RWPE2 (cell line): ENCODE results near the gene RBM12.
A peak's percentile ranks its signal among the peaks of the same experiment; 100 is the strongest.

ENCODE experiments used
- ATAC-seq: fragments of 200-7000 bp; cut with Tn5 transposase; 3 replicates; pipeline ENCODE4 v1.9.1; 2021; ENCODE audit warnings: low read depth
- DNase-seq: peaks from one replicate; pipeline ENCODE4 v3.0.0-alpha.2; 2020; ENCODE audit warnings: low spot score
- H3K27ac ChIP-seq: fragments of 450-650 bp; 2 replicates; pipeline ENCODE4 v1.5.1; 2017; ENCODE audit warnings: mild to moderate bottlenecking; ENCODE audit not compliant: poor library complexity, severe bottlenecking
- H3K27me3 ChIP-seq: fragments of 250-450 bp; sonication (Bioruptor Pico); 2 replicates; pipeline ENCODE4 v1.5.1; 2021; ENCODE audit warnings: mild to moderate bottlenecking, moderate library complexity; ENCODE audit not compliant: insufficient read depth, poor library complexity, severe bottlenecking
- H3K36me3 ChIP-seq: fragments of 250-450 bp; sonication (Bioruptor Pico); 2 replicates; pipeline ENCODE4 v1.5.1; 2020; ENCODE audit warnings: low read depth, mild to moderate bottlenecking, moderate library complexity
- H3K4me1 ChIP-seq: fragments of 250-450 bp; sonication (Bioruptor Pico); 2 replicates; pipeline ENCODE4 v1.5.1; 2021; ENCODE audit warnings: mild to moderate bottlenecking, moderate library complexity; ENCODE audit not compliant: insufficient read depth, poor library complexity, severe bottlenecking
- H3K4me3 ChIP-seq: fragments of 250-450 bp; sonication (Bioruptor Pico); 2 replicates; pipeline ENCODE4 v1.5.1; 2021; ENCODE audit warnings: mild to moderate bottlenecking, moderate library complexity; ENCODE audit not compliant: severe bottlenecking
- H3K9me3 ChIP-seq: fragments of 250-450 bp; sonication (Bioruptor Pico); 2 replicates; pipeline ENCODE4 v1.5.1; 2021; ENCODE audit warnings: mild to moderate bottlenecking, moderate library complexity; ENCODE audit not compliant: severe bottlenecking
- CTCF ChIP-seq: fragments of 450-650 bp; IDR thresholded peaks from one replicate; pipeline ENCODE4 v1.5.1; 2017; ENCODE audit warnings: mild to moderate bottlenecking, moderate library complexity; ENCODE audit not compliant: poor library complexity, severe bottlenecking

The RBM12 gene

GRCh38 chr20:35644806-35645205 lies 19.9 kb downstream of the RBM12 start:
- H3K27ac ChIP-seq: no peak overlapping the region
- no peaks in the 10 kb centered on the region for H3K27me3 ChIP-seq
- no peak overlapping the region for H3K4me3 ChIP-seq
- H3K36me3 ChIP-seq: peaks cover 48% of the 10 kb centered on the region
- ATAC-seq (peak; percentile 6; the same call in 1 of the 3 replicates), DNase-seq (no peak)
- TF ChIP-seq CTCF: no peak
- H3K9me3 ChIP-seq: no peaks in the 10 kb centered on the region
- peaks cover 5% of the 10 kb centered on the region for H3K4me1 ChIP-seq

GRCh38 chr20:35643045-35643444 lies 21.7 kb downstream of the RBM12 start:
- H3K4me1 ChIP-seq: peaks cover 5% of the 10 kb centered on the region
- no peak for DNase-seq
- no peak for TF ChIP-seq CTCF
- no peaks in the 10 kb centered on the region for H3K9me3 ChIP-seq
- H3K4me3 ChIP-seq: no peak overlapping the region
- no peaks in the 10 kb centered on the region for H3K27me3 ChIP-seq
- H3K36me3 ChIP-seq: peaks cover 35% of the 10 kb centered on the region
- H3K27ac ChIP-seq: no peak overlapping the region
- ATAC-seq: no peak

- H3K36me3 ChIP-seq: peaks cover 40% of the 10 kb centered on the region
- no peak overlapping the region for H3K27ac ChIP-seq
- ATAC-seq (no peak), DNase-seq (no peak)
- no peak overlapping the region for H3K4me3 ChIP-seq
- peaks cover 5% of the 10 kb centered on the region for H3K4me1 ChIP-seq
- TF ChIP-seq CTCF: no peak
- H3K27me3 ChIP-seq: no peaks in the 10 kb centered on the region
- no peaks in the 10 kb centered on the region for H3K9me3 ChIP-seq
Measured at GRCh38 chr20:35641743-35642142, 23.0 kb downstream of the RBM12 start.

GRCh38 chr20:35640724-35641123 lies 24.0 kb downstream of the RBM12 start:
- peaks cover 5% of the 10 kb centered on the region for H3K4me1 ChIP-seq
- H3K4me3 ChIP-seq: no peak overlapping the region
- H3K9me3 ChIP-seq: no peaks in the 10 kb centered on the region
- H3K27ac ChIP-seq: no peak overlapping the region
- peaks cover 45% of the 10 kb centered on the region for H3K36me3 ChIP-seq
- TF ChIP-seq CTCF: no peak
- ATAC-seq: no peak
- H3K27me3 ChIP-seq: no peaks in the 10 kb centered on the region
- no peak for DNase-seq

GRCh38 chr20:35638751-35639150 lies 25.9 kb downstream of the RBM12 start:
- Histone ChIP-seq H3K9me3 (no peaks in the 10 kb centered on the region), H3K4me1 (no peaks in the 10 kb centered on the region), H3K27me3 (no peaks in the 10 kb centered on the region), H3K36me3 (peaks cover 28% of the 10 kb centered on the region), H3K27ac (no peak overlapping the region), H3K4me3 (no peak overlapping the region)
- no peak for DNase-seq
- no peak for ATAC-seq
- TF ChIP-seq CTCF: no peak
